Thyroid gland (tissue), 4 donors: ENCODE measurements around the gene PLEKHA6.

Experiments used
- CTCF ChIP-seq, 6 experiments: fragments of 200-600 bp in 3 of 6; fragments of 450-650 bp in 3 of 6; sonication (generic) in 3 of 6; IDR thresholded peaks; one replicate each; pipeline ENCODE4 v1.5.1; 2016 to 2019; ENCODE audit warnings: antibody characterized with exemption in 6 of 6, mild to moderate bottlenecking in 2 of 6, inconsistent platforms in 1 of 6, moderate library complexity in 1 of 6
- POLR2A ChIP-seq, 2 donors: fragments of 450-650 bp; IDR thresholded peaks; one replicate each; pipeline ENCODE4 v1.6.1; 2017; ENCODE audit warnings: antibody characterized with exemption in 2 of 2, mild to moderate bottlenecking in 2 of 2, moderate library complexity in 1 of 2

- TF ChIP-seq CTCF (IDR thresholded peaks at IDR 0.05) (no peak), POLR2A (IDR thresholded peaks at IDR 0.05) (no peak)
Measured at GRCh38 chr1:204335085-204335484, 24.6 kb downstream of the PLEKHA6 start.
